Activated CD4-positive, alpha-beta T cell treated with anti-CD3 and anti-CD28 coated beads for 48 hours (primary cell): ENCODE results near the gene CACNA1D.
A peak's percentile ranks its signal among the peaks of the same experiment; 100 is the strongest.

Experiments used
- DNase-seq: peaks from one replicate; pipeline ENCODE4 v3.0.0-alpha.2; 2020

Gene CACNA1D

DNA sequence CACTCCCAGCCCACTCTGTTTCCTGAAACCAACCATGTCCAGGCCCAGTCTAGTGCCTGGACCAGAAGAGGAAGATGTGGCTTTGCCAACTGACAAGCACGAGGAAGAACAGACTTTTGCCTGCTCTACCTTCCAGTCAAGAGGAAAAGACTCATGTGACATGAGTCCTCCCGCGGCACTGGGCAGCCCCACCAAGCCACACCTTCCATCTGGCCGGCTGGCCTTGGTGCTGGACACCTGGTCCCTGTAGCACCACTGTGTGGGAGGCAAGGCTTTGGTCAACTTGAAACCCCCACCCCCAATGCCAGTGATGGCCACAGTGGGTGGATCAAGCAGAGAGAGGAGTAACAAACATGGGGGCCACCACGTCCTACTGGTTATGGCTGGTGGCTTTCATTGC is 339.3 kb downstream of the CACNA1D start:
- DNase-seq: no peak

DNA sequence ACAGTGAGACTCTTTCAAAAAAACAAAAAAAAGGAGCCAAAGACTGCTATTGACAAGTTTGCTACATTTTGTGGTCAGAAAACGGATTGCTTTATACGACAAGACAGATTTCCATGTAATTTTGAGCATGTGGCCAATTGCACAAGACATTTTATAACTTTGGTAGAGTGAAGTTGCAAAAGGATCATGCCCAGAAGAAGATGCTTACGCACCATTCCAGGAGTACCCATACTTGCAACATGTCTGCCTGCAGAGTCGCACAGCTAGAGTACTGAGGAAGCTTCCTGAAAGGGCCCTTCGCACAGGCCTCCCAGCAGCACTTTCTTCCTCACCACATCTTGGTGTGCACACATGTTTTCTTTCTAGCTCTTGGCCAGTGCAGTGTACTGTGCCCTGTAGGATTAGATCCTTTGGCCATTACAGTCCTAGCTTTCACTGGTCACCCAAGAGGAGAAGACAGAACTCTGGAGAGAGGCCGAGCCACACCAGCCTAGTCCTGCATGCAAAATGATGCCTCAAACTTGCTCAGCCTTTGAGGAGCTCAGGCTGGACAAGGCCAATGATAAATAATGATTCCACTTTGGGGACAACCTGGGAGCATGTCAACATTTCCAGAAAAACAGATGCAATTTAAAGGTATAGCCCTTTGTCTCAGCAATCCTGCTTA is 340.2 kb downstream of the CACNA1D start:
- no peak for DNase-seq

DNA sequence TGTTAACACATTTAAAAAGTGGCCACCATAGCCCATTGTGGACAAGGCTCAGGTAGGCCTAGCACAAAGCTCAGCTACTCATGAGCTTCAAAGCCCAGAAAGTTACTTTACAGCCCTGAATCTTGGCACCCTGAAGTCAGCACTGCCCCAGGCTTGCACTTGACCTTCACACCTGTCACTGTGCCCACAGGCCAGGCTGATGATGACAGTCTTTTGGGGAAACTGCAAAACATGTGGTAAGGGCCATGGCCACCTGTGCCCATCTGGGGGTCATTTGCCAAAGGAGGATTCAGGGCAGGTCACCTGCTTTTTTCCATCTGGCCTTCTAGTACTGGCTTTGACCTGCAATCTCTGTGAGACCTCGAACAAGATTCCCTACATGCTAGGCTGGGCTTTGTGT is 340.8 kb downstream of the CACNA1D start:
- DNase-seq: no peak

DNA sequence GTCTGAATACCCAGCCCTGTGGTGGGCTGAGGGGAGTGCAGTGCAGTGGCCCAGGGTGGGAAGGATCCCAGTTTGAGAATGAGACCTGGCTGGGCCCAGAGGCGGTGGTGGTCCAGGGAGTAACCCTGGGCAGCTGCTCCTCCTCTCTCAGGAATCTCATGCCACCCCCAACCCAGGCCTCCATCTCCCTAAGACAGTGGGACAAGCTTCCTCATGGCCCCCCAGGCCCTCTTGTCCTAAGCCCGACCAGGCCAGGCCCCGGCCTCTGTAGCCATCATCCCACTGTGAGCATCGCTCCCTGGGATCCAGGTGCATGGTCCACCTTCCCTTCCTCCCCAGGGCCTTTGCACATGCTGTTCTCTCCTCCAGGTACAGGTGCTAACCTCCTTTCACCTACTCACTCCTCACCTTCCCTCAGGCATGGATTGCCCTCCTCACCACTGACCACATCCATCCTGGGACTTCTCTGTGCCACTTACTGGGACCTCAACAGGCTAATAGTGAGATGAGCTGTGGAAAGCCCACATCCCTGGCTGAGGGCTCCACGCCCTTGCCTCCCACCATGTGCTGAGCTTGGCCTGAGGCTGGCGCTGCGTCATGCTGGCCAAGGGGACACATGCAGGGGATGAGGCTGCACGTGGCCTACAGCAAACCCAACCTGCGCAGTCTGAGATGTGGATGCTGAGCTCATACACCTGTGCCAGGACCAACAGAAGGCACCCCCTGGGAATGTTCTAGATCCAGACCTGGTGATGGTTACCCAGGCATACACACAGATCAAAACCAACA is 341.9 kb downstream of the CACNA1D start:
- no peak for DNase-seq

DNA sequence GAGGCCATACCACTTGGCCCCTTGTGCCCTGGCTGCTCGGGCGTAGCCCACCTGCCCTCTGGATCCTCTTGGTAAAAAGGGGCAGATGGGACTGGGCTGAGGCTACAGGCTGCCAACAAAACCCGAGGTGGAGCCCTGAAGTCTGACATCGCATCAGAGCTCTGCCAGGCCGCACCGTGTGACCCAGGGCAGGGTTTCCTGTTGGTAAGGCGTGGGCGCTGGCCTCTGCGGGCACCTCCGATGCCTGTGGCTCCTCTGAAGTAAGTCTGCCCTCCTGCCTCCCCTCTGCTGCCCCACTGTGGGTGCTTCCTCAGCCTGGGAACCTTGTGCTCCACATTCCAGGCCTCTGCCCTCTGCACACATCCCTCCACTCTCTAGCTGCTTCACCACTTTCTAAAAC is 342.9 kb downstream of the CACNA1D start:
- DNase-seq: no peak

DNA sequence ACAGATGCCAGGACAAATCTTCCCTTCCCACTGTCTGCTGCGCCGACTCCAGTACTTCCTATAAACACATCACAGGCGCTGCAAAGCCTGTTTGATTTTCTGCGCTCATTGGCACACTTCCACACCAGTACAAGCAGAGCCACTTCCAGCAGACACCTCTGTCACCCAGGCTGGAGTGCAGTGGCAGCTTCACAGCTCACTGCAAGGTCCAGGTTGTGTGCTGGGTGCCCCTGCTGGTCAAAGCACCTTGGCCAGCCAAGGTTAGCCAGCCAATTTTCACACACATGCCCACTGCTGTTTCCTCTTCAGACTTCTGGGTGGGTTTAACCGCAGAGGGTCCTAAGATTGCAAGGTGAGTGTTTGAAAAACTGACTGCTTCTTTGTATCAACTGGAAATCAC is 346.9 kb downstream of the CACNA1D start:
- no peak for DNase-seq

DNA sequence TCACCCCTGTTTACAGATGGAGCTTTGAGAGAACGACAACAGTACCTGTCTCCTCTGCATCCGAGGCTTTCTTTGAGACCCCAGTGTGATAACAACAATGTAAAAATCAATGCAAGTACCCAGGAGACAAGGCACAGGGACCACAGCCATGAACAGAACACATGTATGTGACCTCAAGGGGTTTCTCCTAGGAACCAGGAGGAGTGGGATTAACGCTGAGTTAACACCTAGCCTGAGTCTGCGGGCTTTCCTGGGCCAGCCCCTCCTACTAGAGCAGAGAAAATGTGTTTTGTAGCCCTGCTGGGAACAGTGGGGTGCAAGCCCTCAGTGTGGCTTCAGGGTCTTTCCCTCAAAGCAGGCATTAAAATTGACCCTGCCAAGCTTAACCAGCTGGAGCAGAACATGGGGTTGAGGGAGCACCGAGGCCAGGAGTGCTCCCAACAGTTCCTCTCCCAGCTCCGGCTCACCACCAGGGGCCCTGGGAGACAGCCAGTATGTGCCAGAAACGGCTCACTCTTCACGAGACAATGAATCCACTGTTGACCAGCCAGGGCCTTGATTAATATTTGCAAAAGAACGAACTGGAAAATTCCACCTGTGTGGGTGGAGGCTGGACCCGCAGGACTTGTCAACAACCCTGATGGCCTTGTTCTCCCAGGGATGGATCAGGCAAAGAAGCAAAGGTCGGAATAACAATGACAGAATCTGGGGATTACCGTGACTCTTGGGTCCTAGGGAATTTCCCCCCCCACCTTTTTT is 348.2 kb downstream of the CACNA1D start:
- DNase-seq: no peak

DNA sequence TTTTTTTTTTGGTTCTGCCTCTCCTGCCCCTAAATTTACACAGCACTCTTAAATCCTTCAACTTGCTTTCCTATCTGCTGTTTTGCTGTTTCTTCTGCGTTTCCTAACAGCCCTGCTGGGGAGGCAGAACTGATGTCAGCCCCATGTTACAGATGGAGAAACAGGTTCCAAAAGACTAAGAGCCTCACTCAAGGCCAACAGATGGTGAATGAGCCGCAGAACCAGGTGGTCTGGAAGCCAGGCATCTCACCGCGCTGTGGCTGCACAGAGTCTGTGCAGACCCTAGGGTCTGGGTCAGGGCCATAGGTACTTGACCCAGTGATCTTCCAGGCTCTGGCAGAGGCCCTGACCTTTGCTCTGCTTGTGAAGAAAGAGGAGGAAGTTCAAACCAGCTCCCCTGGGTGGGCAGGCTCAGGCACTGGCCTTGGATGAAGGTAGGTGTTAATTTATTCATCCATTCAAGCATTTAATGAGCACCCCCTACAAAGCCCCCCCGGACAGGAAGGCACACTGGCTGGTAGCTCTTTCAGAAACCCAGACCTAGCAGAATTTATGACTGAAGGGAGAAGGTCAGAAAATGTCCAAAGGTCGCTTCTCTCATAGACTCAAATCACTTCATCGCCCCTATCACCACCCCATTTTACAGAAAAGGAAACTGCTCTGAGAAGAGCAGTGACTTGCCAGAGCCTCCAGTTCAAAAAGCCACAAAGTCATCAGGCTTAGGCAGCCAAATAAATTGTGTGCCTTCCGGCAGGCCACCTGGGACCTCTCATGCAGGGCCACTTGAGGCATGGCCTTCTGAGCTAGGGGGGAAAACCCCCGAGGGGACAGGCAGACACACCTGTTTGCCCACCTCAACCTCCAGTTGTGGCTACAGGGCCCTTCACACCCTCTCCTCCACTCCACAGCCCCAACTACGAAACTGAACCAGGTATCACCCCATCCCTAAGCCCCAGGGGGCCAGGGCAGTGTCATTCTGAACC is 349.1 kb downstream of the CACNA1D start:
- no peak for DNase-seq

DNA sequence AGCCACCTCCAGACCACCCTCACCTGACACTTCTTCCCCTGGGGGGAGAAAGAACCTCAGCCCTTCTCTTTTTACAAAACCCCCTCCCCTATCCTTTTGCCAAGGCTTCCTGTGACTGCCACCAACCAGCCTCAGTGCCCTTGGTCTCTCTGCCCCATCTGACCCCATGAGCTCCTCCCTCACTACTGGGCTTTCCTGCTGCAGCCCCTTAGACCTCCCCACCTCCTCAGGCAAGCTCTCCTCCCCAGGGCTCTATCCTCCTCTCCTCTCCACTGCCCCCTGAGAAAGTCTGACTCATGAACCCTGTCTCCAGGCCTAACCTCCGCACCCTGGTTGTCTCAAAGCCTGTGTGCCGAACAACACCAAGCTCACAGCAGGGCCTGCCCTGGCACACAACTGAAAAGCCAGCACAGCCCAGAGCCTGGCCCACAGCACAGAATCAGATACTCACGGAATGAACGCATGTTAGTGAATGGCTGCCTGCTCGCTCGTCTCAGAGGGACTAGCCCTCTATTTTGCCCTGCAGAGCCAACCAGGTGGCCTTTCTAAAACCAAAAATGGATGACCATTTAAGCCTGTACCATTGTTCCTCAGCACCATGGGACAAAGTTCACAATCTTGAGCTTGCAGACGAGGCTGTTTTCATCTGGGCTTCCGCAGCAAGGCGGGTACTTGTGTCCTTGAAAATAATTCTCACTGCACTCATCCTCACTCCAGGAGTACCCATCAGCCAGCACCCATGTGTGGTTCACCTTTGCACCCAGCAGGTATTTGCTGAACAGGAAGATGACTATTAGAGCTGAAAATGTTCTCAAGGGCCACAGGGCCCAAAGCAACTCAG is 350.1 kb downstream of the CACNA1D start:
- no peak for DNase-seq

DNA sequence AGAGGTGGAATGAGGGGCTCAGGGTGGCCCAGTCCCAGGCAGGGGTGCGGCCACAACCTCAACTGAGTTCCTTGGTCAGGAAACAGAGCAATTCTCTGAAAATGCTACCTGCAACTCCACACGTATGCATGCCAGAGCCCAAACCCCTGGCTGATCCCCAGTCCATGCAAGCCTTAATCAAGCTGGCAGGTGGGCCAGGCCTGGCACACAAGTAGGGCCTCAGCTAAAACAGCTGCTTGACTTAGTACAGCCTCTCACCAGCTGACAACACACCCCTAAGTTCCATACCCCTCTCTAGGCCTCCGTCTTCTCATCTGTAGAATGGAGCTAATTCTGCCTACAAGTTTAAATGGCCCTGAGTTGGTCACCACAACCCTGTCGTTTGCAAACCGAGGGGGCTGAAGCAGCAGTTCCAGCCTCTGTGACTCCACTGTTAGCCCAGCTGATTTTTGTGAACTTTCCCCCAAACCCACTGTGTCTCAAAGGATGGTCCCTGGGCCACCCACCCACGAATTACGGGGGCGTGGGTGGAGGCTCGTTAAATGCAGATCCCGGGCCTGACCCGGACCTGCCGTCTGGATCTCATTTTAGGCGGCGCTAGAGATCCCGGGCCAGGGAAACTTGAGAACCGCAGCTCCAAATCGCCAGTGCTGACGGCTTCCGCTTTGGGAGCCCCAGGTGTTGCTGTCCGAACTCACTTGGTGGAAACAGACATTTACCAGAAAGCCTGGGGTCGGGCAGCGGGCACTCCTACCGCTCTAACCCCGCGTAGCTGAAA is 350.9 kb downstream of the CACNA1D start:
- DNase-seq: no peak

DNA sequence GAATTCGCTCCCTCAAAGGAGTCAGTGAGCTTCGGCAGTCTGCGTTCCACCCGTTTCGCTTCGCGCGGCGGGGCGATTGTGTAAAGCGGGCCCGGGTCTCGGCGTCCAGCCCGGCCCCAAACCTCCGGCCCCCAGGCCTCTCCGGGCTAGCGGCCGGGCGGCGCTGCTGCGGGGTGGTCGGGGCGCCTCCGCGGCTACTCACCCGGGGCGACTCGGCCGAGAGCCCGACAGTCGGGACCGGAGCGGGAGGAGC is 351.4 kb downstream of the CACNA1D start:
- DNase-seq: no peak

DNA sequence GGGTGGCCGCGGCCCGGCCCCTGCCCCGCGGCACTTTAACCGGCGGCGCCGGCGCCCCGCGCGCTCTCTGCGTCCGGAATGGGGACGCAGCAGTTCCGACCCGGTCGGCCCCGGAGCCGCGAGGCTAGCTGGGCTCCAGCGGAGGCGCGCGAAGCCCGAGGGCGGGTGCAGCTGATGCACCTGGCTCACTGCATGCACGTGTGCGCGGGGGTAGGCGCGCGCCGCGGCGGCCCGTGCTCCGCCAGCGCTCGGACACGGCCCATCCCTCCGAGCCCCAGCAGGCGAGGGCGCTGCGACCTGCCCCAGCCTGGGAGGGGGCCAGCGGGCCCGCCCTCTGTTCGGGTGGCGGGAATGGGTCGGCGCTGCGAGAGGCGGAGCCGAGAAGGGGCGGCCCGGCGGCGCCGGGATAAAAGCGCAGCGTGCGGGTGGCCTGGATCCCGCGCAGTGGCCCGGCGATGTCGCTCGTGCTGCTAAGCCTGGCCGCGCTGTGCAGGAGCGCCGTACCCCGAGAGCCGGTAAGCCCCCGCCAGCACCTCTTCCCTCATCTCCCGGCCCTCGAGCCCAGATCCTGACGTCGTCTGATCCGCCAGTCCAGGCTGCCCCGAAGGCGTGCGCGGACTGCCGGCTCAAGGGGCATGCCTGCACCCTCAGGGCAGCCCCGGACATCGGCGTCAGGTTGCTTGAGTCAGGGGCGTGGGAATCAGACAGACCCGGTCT is 351.9 kb downstream of the CACNA1D start, which contains the start of the genes CHDH and IL17RB:
Gene CHDH, minus strand, starts transcription at position 286 of the 717 bp plus-strand sequence. CDS start 22,411 bp downstream, outside the sequence.
Gene IL17RB, plus strand, starts transcription at position 435 of the 717 bp plus-strand sequence. Its CDS starts 21 bp downstream, at position 456.
- peak; percentile 28 for DNase-seq

DNA sequence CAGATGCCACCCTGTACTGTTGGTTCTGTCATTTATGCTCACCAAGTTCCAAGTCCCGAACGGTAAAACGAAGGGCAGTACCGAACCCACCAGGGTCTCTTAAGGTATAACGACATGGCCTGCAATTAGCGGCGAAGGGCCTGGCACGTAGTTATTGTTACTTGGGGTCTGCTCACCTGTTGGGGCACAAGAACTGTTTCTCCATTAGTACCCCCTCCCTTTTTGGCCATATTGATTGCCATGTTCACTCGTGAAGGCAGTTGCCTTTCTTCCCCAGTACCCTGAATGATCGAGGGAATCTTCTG is 352.4 kb downstream of the CACNA1D start:
- no peak for DNase-seq

DNA sequence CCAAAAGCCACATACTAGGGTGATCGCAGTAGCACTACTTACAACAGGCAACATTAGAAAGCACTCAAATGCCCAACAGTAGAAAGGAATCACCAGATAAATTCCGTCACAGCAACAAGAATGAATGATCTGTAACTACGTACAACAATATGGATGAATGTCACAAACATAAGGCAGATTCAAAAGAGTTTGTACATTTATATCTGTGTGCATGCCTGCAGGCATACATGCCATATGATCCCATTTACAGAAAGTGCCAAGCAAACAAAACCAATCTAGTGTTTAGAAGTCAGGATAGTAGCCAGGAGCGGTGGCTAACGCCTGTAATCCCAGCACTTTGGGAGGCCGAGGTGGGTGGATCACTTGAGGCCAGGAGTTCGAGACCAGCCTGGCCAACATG is 355.5 kb downstream of the CACNA1D start:
- no peak for DNase-seq

DNA sequence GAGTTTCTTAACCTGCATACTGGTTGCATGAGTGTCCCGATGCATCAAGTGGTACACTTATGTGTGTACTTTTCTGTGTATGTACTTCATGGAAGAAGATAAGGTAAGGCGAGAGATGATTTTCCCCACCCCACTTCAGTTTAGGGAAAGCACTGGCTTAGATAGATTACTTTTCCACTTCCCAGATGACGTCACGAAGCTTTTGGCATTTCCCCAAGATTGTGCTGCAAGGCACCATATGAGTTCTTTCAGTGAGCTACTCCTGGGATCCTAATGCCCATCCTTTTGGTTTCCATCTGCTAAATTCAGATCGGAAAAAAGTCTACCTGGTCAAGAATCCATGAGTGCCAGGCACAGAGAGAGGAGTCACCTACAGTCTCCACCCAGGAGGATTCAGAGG is 356.5 kb downstream of the CACNA1D start:
- no peak for DNase-seq

DNA sequence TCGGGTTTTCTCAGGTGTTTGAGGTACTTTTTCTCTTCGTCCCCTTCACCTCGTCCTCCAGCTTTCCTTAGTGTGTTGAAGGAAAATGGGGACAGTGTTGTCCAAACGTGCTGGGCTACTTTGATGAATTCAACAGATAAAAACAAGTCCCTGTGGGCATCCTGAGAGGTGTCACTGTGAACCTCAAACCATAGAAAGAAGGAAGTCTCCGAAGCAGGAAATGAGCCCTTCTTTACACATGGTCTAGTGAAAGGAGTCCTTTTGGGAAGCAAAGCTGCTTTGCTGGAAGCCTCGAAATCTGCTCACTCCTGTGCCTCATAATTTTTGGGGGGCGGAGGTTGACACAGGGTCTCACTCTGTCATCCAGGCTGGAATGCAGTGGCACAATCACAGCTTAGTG is 362.6 kb downstream of the CACNA1D start:
- DNase-seq: no peak

DNA sequence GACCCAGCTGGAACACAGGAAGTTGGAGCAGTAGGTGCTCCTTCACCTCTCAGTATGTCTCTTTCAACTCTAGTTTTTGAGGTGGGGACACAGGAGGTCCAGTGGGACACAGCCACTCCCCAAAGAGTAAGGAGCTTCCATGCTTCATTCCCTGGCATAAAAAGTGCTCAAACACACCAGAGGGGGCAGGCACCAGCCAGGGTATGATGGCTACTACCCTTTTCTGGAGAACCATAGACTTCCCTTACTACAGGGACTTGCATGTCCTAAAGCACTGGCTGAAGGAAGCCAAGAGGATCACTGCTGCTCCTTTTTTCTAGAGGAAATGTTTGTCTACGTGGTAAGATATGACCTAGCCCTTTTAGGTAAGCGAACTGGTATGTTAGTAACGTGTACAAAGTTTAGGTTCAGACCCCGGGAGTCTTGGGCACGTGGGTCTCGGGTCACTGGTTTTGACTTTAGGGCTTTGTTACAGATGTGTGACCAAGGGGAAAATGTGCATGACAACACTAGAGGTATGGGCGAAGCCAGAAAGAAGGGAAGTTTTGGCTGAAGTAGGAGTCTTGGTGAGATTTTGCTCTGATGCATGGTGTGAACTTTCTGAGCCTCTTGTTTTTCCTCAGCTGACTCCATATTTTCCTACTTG is 363.8 kb downstream of the CACNA1D start:
- no peak for DNase-seq

DNA sequence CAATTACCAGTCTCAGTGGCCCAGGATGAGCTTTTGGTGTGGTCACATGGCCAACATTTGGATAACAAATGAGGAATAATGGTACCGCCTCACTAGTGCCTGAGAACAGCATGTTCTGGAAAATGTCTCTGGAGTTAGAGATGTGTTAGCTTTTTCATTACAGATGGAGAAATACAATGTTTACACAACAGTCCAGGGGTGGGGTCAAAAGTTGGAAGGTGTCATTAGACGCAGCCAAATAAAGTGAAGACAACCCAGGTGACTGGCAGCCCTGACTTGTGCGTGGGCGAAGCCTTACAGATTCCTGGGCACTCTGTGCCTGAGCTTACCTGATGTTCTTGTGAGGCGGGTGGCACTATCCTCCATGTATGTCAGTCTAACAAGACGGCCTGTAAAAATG is 364.8 kb downstream of the CACNA1D start:
- DNase-seq: no peak

DNA sequence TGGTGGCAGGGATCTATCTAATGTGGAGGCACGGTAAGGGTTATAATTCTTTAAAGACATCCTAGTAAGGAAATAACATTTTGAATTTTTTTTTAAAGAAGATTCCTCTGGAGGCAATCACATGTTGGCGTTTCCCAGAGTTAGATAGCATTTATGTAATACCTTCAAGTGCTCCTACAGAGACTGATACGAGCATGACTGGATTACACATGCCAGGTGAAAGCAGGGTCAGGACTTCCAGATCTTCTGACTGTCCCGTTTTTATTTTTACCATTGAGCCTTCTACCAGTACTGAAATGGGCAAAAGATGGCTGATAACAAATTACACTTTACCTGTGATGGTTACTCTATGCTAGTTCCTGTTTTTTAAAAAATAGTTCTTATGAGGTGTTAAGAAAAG is 365.8 kb downstream of the CACNA1D start:
- no peak for DNase-seq

DNA sequence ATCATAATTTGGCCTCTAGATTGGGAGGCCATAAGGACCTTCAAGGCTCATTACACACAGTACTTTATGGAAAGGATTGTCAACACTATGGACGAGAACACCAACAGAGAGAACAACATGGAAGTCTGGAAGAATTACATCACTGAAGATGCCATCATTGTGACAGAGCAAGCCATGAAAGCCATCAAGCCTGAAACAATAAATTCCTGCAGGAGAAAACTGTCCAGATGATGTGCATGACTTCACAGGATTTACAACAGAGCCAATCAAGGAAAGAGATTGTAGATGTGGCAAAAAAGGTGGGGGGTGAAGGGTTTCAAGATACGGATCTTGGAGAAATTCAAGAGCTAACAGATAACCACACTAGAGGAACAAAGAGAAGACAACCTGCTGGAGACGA is 367.8 kb downstream of the CACNA1D start:
- no peak for DNase-seq
